HG02678 (cell line): ENCODE results near the gene AMMECR1L.

Experiments
- ATAC-seq: cut with Tn5 transposase; IDR thresholded peaks from one replicate; pipeline ENCODE4 v1.9.1; 2021; ENCODE audit warnings: mild to moderate bottlenecking, moderate library complexity; ENCODE audit not compliant: unreplicated experiment

The AMMECR1L gene

GRCh38 chr2:127887776-127888130 is 2.0 kb upstream of the AMMECR1L start:
- ATAC-seq = no peak

GRCh38 chr2:127887082-127887775 is 1.5 kb upstream of the AMMECR1L start:
- no peak for ATAC-seq

- ATAC-seq = peak; percentile 26
These were observed 808 bp upstream of the AMMECR1L start for GRCh38 chr2:127886593-127886935.

GRCh38 chr2:127884861-127885740 is 655 bp downstream of the AMMECR1L start:
- peak; percentile 25 for ATAC-seq

GRCh38 chr2:127884436-127884835 is 1.3 kb downstream of the AMMECR1L start:
- no peak for ATAC-seq

- ATAC-seq = no peak
These were observed 5.9 kb downstream of the AMMECR1L start for GRCh38 chr2:127879899-127880298.

GRCh38 chr2:127877626-127878025 is 8.1 kb downstream of the AMMECR1L start:
- ATAC-seq = no peak

GRCh38 chr2:127877136-127877535 is 8.6 kb downstream of the AMMECR1L start:
- no peak for ATAC-seq

GRCh38 chr2:127874378-127875269 is 11.1 kb downstream of the AMMECR1L start:
- ATAC-seq = peak; percentile 52

GRCh38 chr2:127873707-127874303 is 12.0 kb downstream of the AMMECR1L start:
- ATAC-seq = no peak

GRCh38 chr2:127872354-127872753 is 13.4 kb downstream of the AMMECR1L start:
- ATAC-seq = no peak

- no peak for ATAC-seq
These were observed 19.8 kb downstream of the AMMECR1L start for GRCh38 chr2:127865926-127866325.

GRCh38 chr2:127864877-127865276 is 20.9 kb downstream of the AMMECR1L start:
- ATAC-seq = no peak

GRCh38 chr2:127862228-127862627 is 23.5 kb downstream of the AMMECR1L start:
- ATAC-seq = no peak

GRCh38 chr2:127860130-127860529 is 25.6 kb downstream of the AMMECR1L start:
- ATAC-seq = no peak

- no peak for ATAC-seq
These were observed 26.1 kb downstream of the AMMECR1L start for GRCh38 chr2:127859712-127860085.

- no peak for ATAC-seq
These were observed 28.4 kb downstream of the AMMECR1L start for GRCh38 chr2:127857265-127857808.

GRCh38 chr2:127853671-127854070 is 32.1 kb downstream of the AMMECR1L start:
- no peak for ATAC-seq

GRCh38 chr2:127852388-127852787 is 33.4 kb downstream of the AMMECR1L start:
- no peak for ATAC-seq

- no peak for ATAC-seq
These were observed 37.8 kb downstream of the AMMECR1L start for GRCh38 chr2:127847931-127848330.

- ATAC-seq = no peak
These were observed 40.8 kb downstream of the AMMECR1L start for GRCh38 chr2:127844973-127845372.
